Neural crest cell (in vitro differentiated cells): ENCODE data around the gene CATSPER3. TPM values are rescaled to one million over a fixed set of nuclear protein-coding genes. Genes with fewer than 3 reads are reported as not detected.

ENCODE experiments used
- DNase-seq: peaks from one replicate; pipeline ENCODE4 v3.0.0; 2021; ENCODE audit warnings: low read depth, mixed read lengths, low spot score
- H3K27ac Mint-ChIP-seq: one replicate; pipeline ENCODE4 v1.8.0; 2021; ENCODE audit warnings: mild to moderate bottlenecking, mixed read lengths; ENCODE audit not compliant: unreplicated experiment
- H3K27me3 Mint-ChIP-seq: 2 replicates; pipeline ENCODE4 v1.8.0; 2021; ENCODE audit warnings: low read depth, mild to moderate bottlenecking, mixed read lengths
- H3K36me3 Mint-ChIP-seq: 2 replicates; pipeline ENCODE4 v1.8.0; 2021; ENCODE audit warnings: low read depth, mild to moderate bottlenecking, mixed read lengths
- H3K4me1 Mint-ChIP-seq: 2 replicates; pipeline ENCODE4 v1.8.0; 2021; ENCODE audit warnings: mixed read lengths
- H3K4me3 Mint-ChIP-seq: one replicate; pipeline ENCODE4 v1.8.0; 2021; ENCODE audit warnings: mild to moderate bottlenecking, mixed read lengths
- H3K9me3 Mint-ChIP-seq: 2 replicates; pipeline ENCODE4 v1.8.0; 2021; ENCODE audit warnings: mixed read lengths
- CTCF ChIP-seq: fragments of 200-600 bp; sonication (generic); conservative IDR thresholded peaks from 2 replicates; pipeline ENCODE4 v1.5.0; 2021; ENCODE audit warnings: antibody characterized with exemption, mild to moderate bottlenecking
- total RNA-seq: library from RNA; stranded (reverse); gene quantifications from 2 replicates; pipeline ENCODE4 v1.2.1, GENCODE V29; 2021

The CATSPER3 gene
- total RNA-seq, 1 donor from 2014 or later = 0.54 TPM

- Mint-ChIP-seq H3K36me3 (peaks cover 2% of the 10 kb centered on the region), H3K4me1 (peaks cover 20% of the 10 kb centered on the region), H3K27ac (no peak overlapping the region), H3K9me3 (no peaks in the 10 kb centered on the region), H3K27me3 (peaks cover 93% of the 10 kb centered on the region), H3K4me3 (no peak overlapping the region)
- no peak for DNase-seq
- no peak for TF ChIP-seq CTCF
These were observed 63.5 kb downstream of the CATSPER3 start for GRCh38 chr5:135030956-135031812.

- peak overlapping the region; percentile 44 for H3K4me3 Mint-ChIP-seq
These were observed 64.3 kb downstream of the CATSPER3 start for GRCh38 chr5:135031813-135032694.

GRCh38 chr5:135032695-135032998, 64.9 kb downstream of the CATSPER3 start:
- no peak overlapping the region for H3K27ac Mint-ChIP-seq
- no peak for DNase-seq
- H3K4me1 Mint-ChIP-seq = peaks cover 20% of the 10 kb centered on the region
- H3K36me3 Mint-ChIP-seq = peaks cover 2% of the 10 kb centered on the region
- H3K27me3 Mint-ChIP-seq = peaks cover 93% of the 10 kb centered on the region
- TF ChIP-seq CTCF = no peak
- H3K9me3 Mint-ChIP-seq = no peaks in the 10 kb centered on the region
- peak overlapping the region; percentile 10 for H3K4me3 Mint-ChIP-seq

More at GRCh38 chr5:135031813-135032694, 64.3 kb downstream of the CATSPER3 start:
- no peak for TF ChIP-seq CTCF
- Mint-ChIP-seq H3K4me1 (peaks cover 20% of the 10 kb centered on the region), H3K9me3 (no peaks in the 10 kb centered on the region), H3K27me3 (peaks cover 93% of the 10 kb centered on the region), H3K36me3 (peaks cover 2% of the 10 kb centered on the region), H3K27ac (no peak overlapping the region)
- no peak for DNase-seq

- H3K4me3 Mint-ChIP-seq = peak overlapping the region; percentile 3
- DNase-seq = no peak
- H3K4me1 Mint-ChIP-seq = peaks cover 20% of the 10 kb centered on the region
- H3K36me3 Mint-ChIP-seq = peaks cover 2% of the 10 kb centered on the region
- H3K27ac Mint-ChIP-seq = no peak overlapping the region
- H3K27me3 Mint-ChIP-seq = peaks cover 93% of the 10 kb centered on the region
- H3K9me3 Mint-ChIP-seq = no peaks in the 10 kb centered on the region
- no peak for TF ChIP-seq CTCF
These were observed 65.5 kb downstream of the CATSPER3 start for GRCh38 chr5:135032999-135033861.

GRCh38 chr5:135033901-135034235, 66.2 kb downstream of the CATSPER3 start, which contains the start of gene PITX1:
TSS of gene PITX1 (minus strand) at chr5:135034228. CDS start at chr5:135033881, 347 bp downstream.
- DNase-seq = no peak
- no peak within 1 kb of the TSS for H3K27ac Mint-ChIP-seq
- TF ChIP-seq CTCF = no peak
- peak within 1 kb of the TSS; percentile 83 for H3K4me3 Mint-ChIP-seq
- no peaks in the 10 kb centered on the region for H3K9me3 Mint-ChIP-seq
- H3K4me1 Mint-ChIP-seq = peaks cover 20% of the 10 kb centered on the region
- H3K36me3 Mint-ChIP-seq = peaks cover 2% of the 10 kb centered on the region
- peaks cover 93% of the 10 kb centered on the region for H3K27me3 Mint-ChIP-seq
